ENCODE results near the gene UIMC1. TPM values are rescaled to one million over a fixed set of nuclear protein-coding genes. Genes with fewer than 3 reads are reported as not detected.

Gene UIMC1
- total and polyA plus RNA-seq, 2 of the 13 experiments (the other 11 are each of a cell fraction or from before 2014, with no cell fraction given) = 18.9 to 32.7 TPM

- TF ChIP-seq DZIP1 (CRISPR knock-in tag; IDR thresholded peaks at IDR 0.05) (no peak), DDIT3 (CRISPR knock-in tag; IDR thresholded peaks at IDR 0.05) (no peak), ZNF7 (CRISPR knock-in tag; IDR thresholded peaks at IDR 0.05) (no peak), LBX2 (CRISPR knock-in tag; IDR thresholded peaks at IDR 0.05; ENCODE audit: borderline replicate concordance) (no peak), ZBTB1 (CRISPR knock-in tag; IDR thresholded peaks at IDR 0.05; ENCODE audit: borderline replicate concordance) (no peak), CBX1 (IDR thresholded peaks at IDR 0.05; ENCODE audit: low read depth) (no peak), TAF1 (CRISPR knock-in tag; IDR thresholded peaks at IDR 0.05) (no peak), ZNF280B (CRISPR knock-in tag; IDR thresholded peaks at IDR 0.05; ENCODE audit: borderline replicate concordance) (no peak), ZNF3 (CRISPR knock-in tag; IDR thresholded peaks at IDR 0.05) (no peak), MAZ (IDR thresholded peaks at IDR 0.05; ENCODE audit: borderline replicate concordance, low read depth, low read length) (no peak), MAZ (CRISPR knock-in tag; IDR thresholded peaks at IDR 0.05; ENCODE audit: low read depth) (no peak), TEAD2 (CRISPR knock-in tag; IDR thresholded peaks at IDR 0.05) (no peak), KDM2A (CRISPR knock-in tag; IDR thresholded peaks at IDR 0.05; ENCODE audit: borderline replicate concordance, low read depth) (no peak), HBP1 (CRISPR knock-in tag; IDR thresholded peaks at IDR 0.05; ENCODE audit: low read depth) (no peak), GTF2F1 (IDR thresholded peaks at IDR 0.05; ENCODE audit: low read length) (no peak), ZBTB34 (CRISPR knock-in tag; IDR thresholded peaks at IDR 0.05) (no peak), TCF7 (IDR thresholded peaks at IDR 0.05; ENCODE audit: low read depth) (no peak), ZNF333 (CRISPR knock-in tag; IDR thresholded peaks at IDR 0.05; ENCODE audit: borderline replicate concordance) (no peak), ZNF781 (CRISPR knock-in tag; IDR thresholded peaks at IDR 0.05; ENCODE audit: borderline replicate concordance, not compliant biosample characterization) (no peak), NKX3-1 (CRISPR knock-in tag; IDR thresholded peaks at IDR 0.05) (no peak), MBD4 (IDR thresholded peaks at IDR 0.05; ENCODE audit: borderline replicate concordance, low read length) (no peak), MEIS1 (CRISPR knock-in tag; IDR thresholded peaks at IDR 0.05; ENCODE audit: borderline replicate concordance) (no peak), ZNF891 (CRISPR knock-in tag; IDR thresholded peaks at IDR 0.05) (no peak), ATF1 (CRISPR knock-in tag; IDR thresholded peaks at IDR 0.05) (no peak)
Measured at GRCh38 chr5:176994460-176995121, 12.0 kb downstream of the UIMC1 start (continued).
